ENCODE results near the gene NRG4. TPM values are rescaled to one million over a fixed set of nuclear protein-coding genes. Genes with fewer than 3 reads are reported as not detected.

NRG4 gene
- total and polyA plus RNA-seq, 2 of the 8 experiments (the other 6 are each of a cell fraction or from before 2014, with no cell fraction given) = 0.24 TPM; not detected in 1

- Histone ChIP-seq H2BK20ac (ENCODE audit: low read length) (no peak overlapping the region), H2BK12ac (ENCODE audit: low read depth, low read length) (no peak overlapping the region), H3K79me1 (ENCODE audit: low read depth, low read length) (no peaks in the 10 kb centered on the region), H3K14ac (ENCODE audit: insufficient read length) (no peak overlapping the region), H3K23me2 (ENCODE audit: low read depth, low read length) (no peaks in the 10 kb centered on the region), H4K20me1 (replicated peaks in 1 of 2; ENCODE audit: control insufficient read depth in 1 of 2, insufficient read depth in 2 of 2, low read length in 2 of 2) (no peaks in the 10 kb centered on the region), H3K27ac (ENCODE audit: low read depth, low read length) (no peak overlapping the region), H3K9ac (replicated peaks in 1 of 4; ENCODE audit: extremely low read depth in 1 of 4, low read depth in 3 of 4, low read length in 3 of 4) (no peak overlapping the region), H3K23ac (ENCODE audit: insufficient read length) (no peak overlapping the region), H3K4me2 (ENCODE audit: insufficient read depth in 1 of 2, low read depth in 2 of 2, low read length in 2 of 2) (no peak overlapping the region), H3K4ac (replicated peaks; ENCODE audit: insufficient read length, low read depth, low read length) (no peak overlapping the region), H2AK5ac (ENCODE audit: low read depth, low read length) (no peak overlapping the region), H4K8ac (ENCODE audit: extremely low read depth, insufficient read depth, low read length) (no peak overlapping the region), H3K4me1 (replicated peaks in 1 of 4; ENCODE audit: control insufficient read depth in 3 of 4, insufficient read depth in 4 of 4, low read length in 3 of 4) (no peaks in the 10 kb centered on the region), H3K36me3 (ENCODE audit: control insufficient read depth in 2 of 4, insufficient read depth in 4 of 4, low read length in 3 of 4) (no peaks in the 10 kb centered on the region), H2BK120ac (replicated peaks; ENCODE audit: low read depth, low read length) (no peak overlapping the region), H3K56ac (replicated peaks; ENCODE audit: insufficient read length, low read depth, low read length) (no peak overlapping the region), H3K27me3 (replicated peaks in 1 of 4; ENCODE audit: control insufficient read depth in 3 of 4, extremely low read depth in 1 of 4, insufficient read depth in 3 of 4, low read length in 3 of 4) (no peaks in the 10 kb centered on the region), H4K5ac (ENCODE audit: insufficient read length, low read depth, low read length) (no peak overlapping the region), H3K4me3 (ENCODE audit: extremely low read depth in 1 of 4, insufficient read depth in 2 of 4, low read depth in 3 of 4, low read length in 4 of 4) (no peak overlapping the region), H4K91ac (replicated peaks; ENCODE audit: insufficient read length, low read length) (no peak overlapping the region), H2BK5ac (ENCODE audit: low read depth, low read length) (no peak overlapping the region), H2AFZ (ENCODE audit: low read length) (no peak overlapping the region), H3K18ac (ENCODE audit: extremely low read depth, low read length) (no peak overlapping the region), H2BK15ac (ENCODE audit: low read length) (no peak overlapping the region), H3K9me3 (ENCODE audit: insufficient read depth in 2 of 2, low read depth in 1 of 2, low read length in 1 of 2) (no peaks in the 10 kb centered on the region), H3K79me2 (ENCODE audit: control insufficient read depth in 1 of 2, insufficient read depth in 2 of 2, low read length in 2 of 2) (no peaks in the 10 kb centered on the region)
- CTCF ChIA-PET (ENCODE audit: partially characterized antibody) = interaction anchor here (0.7 to 1.4 kb wide), 4 partner anchors 11 to 861 kb away, joined by 3 to 5 read pairs (median 3); no protein-coding TSS in a partner anchor
- 66% methylated on average over 2 of the region's 2 CpGs; no CpG with 5 or more reads in 1 of the 2 experiments for WGBS, 2 experiments (ENCODE audit: extremely low coverage in 1 of 2, insufficient coverage in 1 of 2, insufficient read length in 1 of 2, insufficient replicate concordance in 2 of 2, low coverage in 1 of 2, low lambda C conversion rate in 2 of 2, missing lambda C conversion rate in 1 of 2)
- POLR2A ChIA-PET (ENCODE audit: partially characterized antibody) = interaction anchor here (1.2 kb wide), 1 partner anchor 12 kb away, joined by 5 read pairs; no protein-coding TSS in a partner anchor
- FAIRE-seq (no peak), DNase-seq (ENCODE audit: low read depth in 1 of 2, low spot score in 2 of 2) (no peak)
- TF ChIP-seq CHD1 (IDR thresholded peaks at IDR 0.05; ENCODE audit: low read depth, low read length) (no peak), CBX8 (IDR thresholded peaks at IDR 0.05; ENCODE audit: borderline replicate concordance, low read depth, low read length) (no peak), EGR1 (IDR thresholded peaks at IDR 0.05; ENCODE audit: borderline replicate concordance, low read depth, low read length) (no peak), ZNF274 (IDR thresholded peaks at IDR 0.05; ENCODE audit: borderline replicate concordance, extremely low read depth, low read length) (no peak), HDAC2 (IDR thresholded peaks at IDR 0.05; ENCODE audit: borderline replicate concordance in 1 of 2, low read depth in 2 of 2, low read length in 2 of 2) (no peak)
Measured at GRCh38 chr15:76006136-76006778, 6.0 kb downstream of the NRG4 start.
